Right lobe of liver (tissue), 6 donors: Measurements from ENCODE around the gene FSTL4. TPM values are rescaled to one million over a fixed set of nuclear protein-coding genes. Genes with fewer than 3 reads are reported as not detected.

ENCODE experiments used
- ATAC-seq, 4 donors: fragments of 200-7000 bp; cut with Tn5 transposase; one replicate each; pipeline ENCODE4 v1.9.1; 2020; ENCODE audit warnings: mild to moderate bottlenecking in 4 of 4, moderate library complexity in 4 of 4
- DNase-seq, 3 donors: peaks; one replicate each; pipeline ENCODE4 v3.0.0-alpha.2; 2020
- H3K27ac ChIP-seq, 3 donors: fragments of 200-600 bp; one replicate each; pipeline ENCODE4 v1.8.0; 2022
- H3K27me3 ChIP-seq, 2 donors: fragments of 200-600 bp; one replicate each; pipeline ENCODE4 v1.8.0; 2022
- H3K36me3 ChIP-seq, 4 donors: fragments of 200-600 bp; sonication (generic) in 1 of 4; one replicate each; pipeline versions ENCODE4 v1.5.1 to v1.8.0; 2017 to 2022; ENCODE audit warnings: control low read depth in 1 of 4
- H3K4me1 ChIP-seq, 4 donors: fragments of 200-600 bp; sonication (generic) in 1 of 4; one replicate each; pipeline versions ENCODE4 v1.5.1 to v1.8.0; 2017 to 2022; ENCODE audit warnings: control low read depth in 1 of 4
- H3K4me3 ChIP-seq, 3 donors: fragments of 200-600 bp; one replicate each; pipeline ENCODE4 v1.8.0; 2022
- H3K9me3 ChIP-seq, 4 donors: fragments of 200-600 bp; sonication (generic) in 1 of 4; one replicate each; pipeline versions ENCODE4 v1.5.1 to v1.8.0; 2017 to 2022; ENCODE audit warnings: control low read depth in 1 of 4
- POLR2A ChIP-seq: fragments of 450-650 bp; IDR thresholded peaks from one replicate; pipeline ENCODE4 v1.6.1; 2017; ENCODE audit warnings: antibody characterized with exemption, mild to moderate bottlenecking
- WGBS: methylation state at CpG from one replicate; pipeline ENCODE4 v1.1.6; 2018; ENCODE audit warnings: low coverage, low lambda C conversion rate; ENCODE audit not compliant: insufficient coverage; ENCODE audit errors: missing lambda C conversion rate; 5-methylcytosine and 5-hydroxymethylcytosine counted together
- intact Hi-C, 2 donors: fragments of 100-400 bp; cut with DNase I; formaldehyde crosslinking; loops; one replicate each; pipeline versions ENCODE4 v1.11.2 to v1.14.1; 2022
- total RNA-seq, 6 experiments: library from RNA; depleted of rRNA in 2 of 6; stranded (reverse); fragments of >200 nt in 2 of 6; fragmentation: NEBNext Ultra II Directional in 3 of 6; extraction: Animal tissue kit (Norgen Biotek cat#: 25700) in 3 of 6; gene quantifications; one replicate each; pipeline versions ENCODE4 v1.1.0 to v1.2.4, GENCODE V29; 2016 to 2023
- TF ChIP-seq, protein P1 (sequence below), 4 donors: fragments of 200-600 bp in 3 of 4; fragments of 450-650 bp in 1 of 4; IDR thresholded peaks; one replicate each; pipeline versions ENCODE4 v1.5.1 to v1.8.0; 2016 to 2022; ENCODE audit warnings: antibody characterized with exemption in 4 of 4, mild to moderate bottlenecking in 2 of 4
- donor health status: DM: no; HTN: yes; CAD: no.
- donor health status: DM: no; HTN: no; CAD: no.
- donor health status: DM: no; HTN: no; CAD: no.
- donor health status: DM: no; HTN: yes; CAD: no.
- donor health status: DM: no; HTN: yes; CAD: no.

FSTL4 gene
- total RNA-seq, 6 experiments from 2014 or later, result 0.62 to 1.3 (median 0.80) TPM; not detected in 3

DNA sequence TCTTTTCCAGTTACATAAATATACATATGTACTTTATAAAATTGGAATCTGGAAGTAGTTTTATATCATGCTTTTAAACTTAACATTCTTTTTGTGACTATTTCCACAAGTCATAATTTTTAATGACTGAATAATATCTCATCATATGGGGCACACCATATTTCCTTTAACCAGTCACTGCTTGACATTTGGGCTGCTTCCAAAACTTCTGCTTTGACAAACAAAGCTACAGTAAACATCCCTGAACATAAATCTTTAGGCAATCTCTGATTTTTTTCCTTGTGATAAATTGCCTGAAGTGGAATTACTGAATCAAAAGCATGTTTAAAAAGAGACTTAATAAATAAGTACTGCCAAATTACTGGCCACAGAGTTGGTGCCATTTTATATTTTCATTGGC lies 178.0 kb downstream of the FSTL4 start:
- DNase-seq, result no peak
- ATAC-seq, result no peak

DNA sequence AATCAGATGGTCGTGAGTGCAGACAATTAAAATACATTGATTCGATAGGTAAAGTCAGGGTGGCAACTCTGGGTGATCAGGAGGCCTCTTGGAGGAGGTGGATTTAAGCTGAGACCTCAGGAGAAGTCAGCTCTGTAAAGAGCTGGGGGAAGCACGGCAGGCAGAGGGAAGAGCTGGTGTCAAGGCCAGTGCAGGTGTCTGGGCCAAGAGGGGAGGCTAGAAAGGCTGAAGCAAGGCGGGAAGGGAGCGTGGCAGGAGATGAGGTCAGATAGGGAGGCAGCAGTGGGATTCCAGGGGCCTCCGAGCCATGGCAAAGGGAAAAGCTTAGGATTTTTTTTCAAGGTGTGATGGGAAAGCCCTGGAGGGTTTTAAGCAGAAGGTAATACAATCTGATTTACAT lies 178.7 kb downstream of the FSTL4 start:
- 60% methylated on average over 6 of the region's 6 CpGs for WGBS
- Histone ChIP-seq H3K36me3 (no peaks in the 10 kb centered on the region), H3K27me3 (no peaks in the 10 kb centered on the region), H3K4me1 (no peaks in the 10 kb centered on the region), H3K27ac (no peak overlapping the region), H3K4me3 (no peak overlapping the region), H3K9me3 (no peaks in the 10 kb centered on the region)
- DNase-seq (no peak), ATAC-seq (no peak)
- intact Hi-C loops, result no loop called here
- TF ChIP-seq POLR2A, result no peak
- TF ChIP-seq, protein P1, sequence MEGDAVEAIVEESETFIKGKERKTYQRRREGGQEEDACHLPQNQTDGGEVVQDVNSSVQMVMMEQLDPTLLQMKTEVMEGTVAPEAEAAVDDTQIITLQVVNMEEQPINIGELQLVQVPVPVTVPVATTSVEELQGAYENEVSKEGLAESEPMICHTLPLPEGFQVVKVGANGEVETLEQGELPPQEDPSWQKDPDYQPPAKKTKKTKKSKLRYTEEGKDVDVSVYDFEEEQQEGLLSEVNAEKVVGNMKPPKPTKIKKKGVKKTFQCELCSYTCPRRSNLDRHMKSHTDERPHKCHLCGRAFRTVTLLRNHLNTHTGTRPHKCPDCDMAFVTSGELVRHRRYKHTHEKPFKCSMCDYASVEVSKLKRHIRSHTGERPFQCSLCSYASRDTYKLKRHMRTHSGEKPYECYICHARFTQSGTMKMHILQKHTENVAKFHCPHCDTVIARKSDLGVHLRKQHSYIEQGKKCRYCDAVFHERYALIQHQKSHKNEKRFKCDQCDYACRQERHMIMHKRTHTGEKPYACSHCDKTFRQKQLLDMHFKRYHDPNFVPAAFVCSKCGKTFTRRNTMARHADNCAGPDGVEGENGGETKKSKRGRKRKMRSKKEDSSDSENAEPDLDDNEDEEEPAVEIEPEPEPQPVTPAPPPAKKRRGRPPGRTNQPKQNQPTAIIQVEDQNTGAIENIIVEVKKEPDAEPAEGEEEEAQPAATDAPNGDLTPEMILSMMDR (IDR thresholded peaks at IDR 0.05), result no peak

More for the DNA sequence above, 178.0 kb downstream of the FSTL4 start:
- TF ChIP-seq POLR2A, result no peak
- TF ChIP-seq, protein P1 (IDR thresholded peaks at IDR 0.05), result no peak
- no peak overlapping the region for H3K4me3 ChIP-seq
- no peaks in the 10 kb centered on the region for H3K36me3 ChIP-seq
- no peaks in the 10 kb centered on the region for H3K9me3 ChIP-seq
- H3K4me1 ChIP-seq, result no peaks in the 10 kb centered on the region
- H3K27me3 ChIP-seq, result no peaks in the 10 kb centered on the region
- intact Hi-C loops, result no loop called here
- H3K27ac ChIP-seq, result no peak overlapping the region

DNA sequence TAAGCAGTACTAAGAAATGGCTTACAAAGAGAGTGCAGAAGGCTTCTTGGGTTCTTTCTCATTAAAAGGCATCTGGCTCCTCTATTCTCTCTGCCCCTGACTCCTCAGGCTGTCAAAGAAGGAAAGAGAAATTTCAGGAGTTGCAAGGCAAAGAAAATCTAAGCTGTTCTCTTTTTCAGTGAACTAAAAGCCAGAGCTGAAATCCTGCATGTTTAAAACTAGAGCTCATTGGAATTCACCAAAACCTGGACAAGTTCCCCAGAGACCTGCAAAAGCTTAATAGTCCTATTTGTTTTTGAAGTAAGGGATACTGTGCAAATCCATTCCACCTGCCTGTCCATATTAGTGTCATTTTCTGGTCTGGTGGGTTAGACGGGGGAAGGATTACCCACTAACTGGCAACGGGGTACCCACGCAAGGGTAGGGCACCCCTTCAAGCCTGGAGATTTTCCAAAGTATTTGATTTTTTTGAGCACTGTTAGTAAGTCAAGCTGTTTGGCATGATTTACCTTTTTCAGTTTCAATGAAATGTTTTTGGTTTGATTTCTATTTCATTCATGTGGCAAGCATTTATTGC lies 179.3 kb downstream of the FSTL4 start:
- TF ChIP-seq POLR2A, result no peak
- TF ChIP-seq, protein P1 (IDR thresholded peaks at IDR 0.05), result no peak
- intact Hi-C loops, result no loop called here
- ATAC-seq (no peak), DNase-seq (no peak)
- H3K4me1 ChIP-seq, result no peaks in the 10 kb centered on the region
- no peaks in the 10 kb centered on the region for H3K36me3 ChIP-seq
- no peak overlapping the region for H3K4me3 ChIP-seq
- no peak overlapping the region for H3K27ac ChIP-seq
- 33% methylated on average over 1 of the region's 3 CpGs for WGBS
- H3K9me3 ChIP-seq, result no peaks in the 10 kb centered on the region
- H3K27me3 ChIP-seq, result no peaks in the 10 kb centered on the region

DNA sequence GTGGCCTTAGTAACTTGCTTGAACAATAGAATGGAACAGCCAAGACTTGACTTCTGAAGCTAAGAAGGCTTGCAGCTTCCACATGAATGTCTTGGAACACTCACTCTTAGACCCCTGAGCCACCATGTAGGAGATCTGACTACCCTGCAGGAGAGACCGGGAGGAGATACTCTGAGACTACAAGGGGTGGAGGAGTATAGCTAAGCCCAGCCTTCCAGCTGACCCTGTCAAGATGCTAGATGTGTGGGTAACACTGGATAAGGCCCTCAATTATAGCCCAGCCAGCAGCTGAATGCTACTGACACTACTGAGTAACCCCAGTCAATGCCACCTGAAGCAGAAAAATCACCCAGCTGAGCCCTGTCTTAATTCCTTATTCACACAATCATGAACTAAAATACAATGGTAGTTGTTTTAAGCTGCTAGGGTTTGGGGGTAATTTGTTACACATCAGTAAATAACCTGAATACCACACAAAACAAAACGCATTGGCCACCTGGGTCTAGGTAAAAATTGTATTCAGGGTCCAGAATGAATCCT lies 180.9 kb downstream of the FSTL4 start:
- Histone ChIP-seq H3K4me3 (no peak overlapping the region), H3K4me1 (no peaks in the 10 kb centered on the region), H3K36me3 (no peaks in the 10 kb centered on the region), H3K9me3 (no peaks in the 10 kb centered on the region), H3K27me3 (no peaks in the 10 kb centered on the region), H3K27ac (no peak overlapping the region)
- DNase-seq, result no peak
- TF ChIP-seq, protein P1 (IDR thresholded peaks at IDR 0.05), result no peak
- TF ChIP-seq POLR2A, result no peak
- 62% methylated on average over 2 of the region's 2 CpGs for WGBS
- no peak for ATAC-seq
- intact Hi-C loops, result no loop called here

DNA sequence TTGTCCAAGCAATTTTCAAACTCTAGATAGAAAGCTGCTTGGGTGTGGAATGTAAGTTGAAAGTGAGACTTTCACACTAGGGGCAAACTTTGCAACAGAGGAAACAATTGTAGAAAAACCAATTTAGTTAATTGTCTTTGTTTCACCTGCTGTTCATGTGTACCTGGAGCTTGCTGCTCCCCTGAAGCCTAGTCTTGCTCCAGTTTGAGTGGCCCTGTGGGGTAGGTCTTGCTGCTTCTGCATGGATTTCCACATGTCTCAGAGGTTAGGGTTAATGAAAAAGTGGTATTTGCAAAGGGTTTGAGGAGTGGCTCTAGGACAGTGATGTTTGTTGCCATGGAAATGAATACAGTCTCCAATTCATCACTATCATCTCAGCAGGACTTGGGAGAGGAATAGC lies 182.2 kb downstream of the FSTL4 start:
- H3K27ac ChIP-seq, result no peak overlapping the region
- DNase-seq (no peak), ATAC-seq (no peak)
- no peaks in the 10 kb centered on the region for H3K36me3 ChIP-seq
- no peaks in the 10 kb centered on the region for H3K4me1 ChIP-seq
- TF ChIP-seq, protein P1 (IDR thresholded peaks at IDR 0.05), result no peak
- no peak for TF ChIP-seq POLR2A
- no peaks in the 10 kb centered on the region for H3K9me3 ChIP-seq
- no peaks in the 10 kb centered on the region for H3K27me3 ChIP-seq
- intact Hi-C loops, result no loop called here
- H3K4me3 ChIP-seq, result no peak overlapping the region
